ENCODE measurements around the gene LINS1. TPM values are rescaled to one million over a fixed set of nuclear protein-coding genes. Genes with fewer than 3 reads are reported as not detected.

The LINS1 gene
- total and polyA plus RNA-seq, 2 donors (not counting 1 experiment from before 2014, with no cell fraction given): 14.3 to 46.4 TPM

DNA sequence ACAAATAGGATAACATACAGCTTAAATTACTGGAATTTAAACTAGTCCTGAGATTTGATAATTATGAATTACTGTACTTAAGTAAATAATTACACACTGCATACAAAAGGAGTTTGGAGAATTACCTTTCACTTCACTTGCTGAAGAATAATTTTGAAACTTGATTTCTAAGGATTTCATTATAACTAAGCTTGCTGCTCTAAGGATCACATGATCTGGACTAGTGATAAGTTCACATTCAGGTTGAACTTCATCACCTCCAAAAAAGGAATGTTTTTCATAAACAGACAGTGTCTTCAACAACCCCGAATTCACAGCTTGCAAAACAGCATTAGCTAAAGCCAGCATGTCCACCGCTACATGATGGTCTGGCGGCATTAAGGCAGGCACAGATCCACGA is 28.5 kb downstream of the LINS1 start:
- Mint-ChIP-seq H3K27ac (no peak overlapping the region), H3K4me1 (peaks cover 4% of the 10 kb centered on the region)
- POLR2A ChIA-PET: no interaction called here

DNA sequence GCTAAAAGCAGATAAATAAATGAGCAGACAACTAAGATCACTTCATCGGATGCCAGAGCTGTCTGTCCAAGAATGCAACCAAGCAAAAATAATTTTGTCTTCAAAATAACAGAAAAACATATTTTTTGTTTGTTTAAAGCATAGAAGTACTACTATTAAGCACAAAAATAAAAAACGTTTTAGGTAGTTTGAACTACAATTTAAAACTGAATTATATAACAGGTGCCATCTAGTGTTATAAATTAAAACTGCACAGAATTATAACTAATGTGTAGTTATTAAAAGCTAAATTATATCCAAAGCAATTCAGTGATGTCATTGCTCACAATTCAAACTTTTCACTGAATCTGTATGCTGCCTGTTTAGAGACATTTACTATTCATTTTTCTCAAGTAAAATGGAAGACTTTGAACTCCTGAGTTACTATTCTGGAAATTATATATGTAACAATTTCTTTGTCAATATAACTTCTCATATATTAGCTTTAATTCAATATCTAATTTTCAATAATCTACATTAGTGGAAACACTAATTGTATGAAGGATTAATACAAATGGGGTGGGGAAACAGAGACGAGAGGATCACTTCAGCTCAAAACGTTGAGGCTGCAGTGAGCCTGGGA is 29.5 kb downstream of the LINS1 start:
- Mint-ChIP-seq H3K27ac (no peak overlapping the region), H3K4me1 (peaks cover 4% of the 10 kb centered on the region), H3K27me3 (no peaks in the 10 kb centered on the region), H3K9me3 (ENCODE audit: insufficient read depth) (no peaks in the 10 kb centered on the region), H3K4me3 (no peak overlapping the region)
- Histone ChIP-seq H3K27ac (ENCODE audit: low read length in 2 of 2) (no peak overlapping the region), H3K9ac (ENCODE audit: low read length) (no peak overlapping the region), H3K4me3 (ENCODE audit: control extremely low read depth in 1 of 5, extremely low read depth in 1 of 5, insufficient read depth in 1 of 5, low read depth in 2 of 5, low read length in 4 of 5) (no peak overlapping the region), H3K27me3 (replicated peaks in 1 of 4; ENCODE audit: control extremely low read depth in 1 of 4, control insufficient read depth in 3 of 4, insufficient read depth in 4 of 4, low read length in 3 of 4) (no peaks in the 10 kb centered on the region), H3K9me3 (ENCODE audit: control extremely low read depth in 1 of 3, control insufficient read depth in 2 of 3, insufficient read depth in 1 of 3, low read length in 2 of 3) (no peaks in the 10 kb centered on the region), H3K4me2 (replicated peaks; ENCODE audit: low read depth, low read length, poor library complexity, severe bottlenecking) (no peak overlapping the region), H3K79me2 (ENCODE audit: control insufficient read depth, insufficient read depth, low read length) (no peaks in the 10 kb centered on the region), H2AFZ (ENCODE audit: insufficient read depth, low read depth, low read length, poor library complexity, severe bottlenecking) (no peak overlapping the region), H3K4me1 (ENCODE audit: control insufficient read depth in 2 of 2, insufficient read depth in 2 of 2, low read length in 2 of 2) (no peaks in the 10 kb centered on the region), H3K36me3 (replicated peaks in 1 of 2; ENCODE audit: control extremely low read depth in 1 of 2, control insufficient read depth in 1 of 2, extremely low read depth in 1 of 2, insufficient read depth in 2 of 2, low read length in 1 of 2) (peaks cover 0 to 17% of the 10 kb centered on the region in 2 experiments), H4K20me1 (ENCODE audit: control insufficient read depth, insufficient read depth, low read length, poor library complexity, severe bottlenecking) (no peaks in the 10 kb centered on the region)
- CTCF ChIA-PET: interaction anchor here (0.6 to 6.4 kb wide), 17 partner anchors 9 to 1300 kb away, joined by 3 to 73 read pairs (median 4); partner anchors contain the start of genes ADAMTS17, ASB7 and LINS1
- peak; percentile 39 for DNase-seq
- intact Hi-C loops (cut with micrococcal nuclease): loop anchor here (1.0 to 2.0 kb wide), 3 partner anchors 28 to 644 kb away; no protein-coding TSS in a partner anchor
- POLR2A ChIA-PET: no interaction called here
- ATAC-seq (ENCODE audit: low read depth): no peak
- no CpG with 5 or more reads among the region's 4 CpGs for WGBS (ENCODE audit: insufficient coverage)
- TF ChIP-seq, protein P1, sequence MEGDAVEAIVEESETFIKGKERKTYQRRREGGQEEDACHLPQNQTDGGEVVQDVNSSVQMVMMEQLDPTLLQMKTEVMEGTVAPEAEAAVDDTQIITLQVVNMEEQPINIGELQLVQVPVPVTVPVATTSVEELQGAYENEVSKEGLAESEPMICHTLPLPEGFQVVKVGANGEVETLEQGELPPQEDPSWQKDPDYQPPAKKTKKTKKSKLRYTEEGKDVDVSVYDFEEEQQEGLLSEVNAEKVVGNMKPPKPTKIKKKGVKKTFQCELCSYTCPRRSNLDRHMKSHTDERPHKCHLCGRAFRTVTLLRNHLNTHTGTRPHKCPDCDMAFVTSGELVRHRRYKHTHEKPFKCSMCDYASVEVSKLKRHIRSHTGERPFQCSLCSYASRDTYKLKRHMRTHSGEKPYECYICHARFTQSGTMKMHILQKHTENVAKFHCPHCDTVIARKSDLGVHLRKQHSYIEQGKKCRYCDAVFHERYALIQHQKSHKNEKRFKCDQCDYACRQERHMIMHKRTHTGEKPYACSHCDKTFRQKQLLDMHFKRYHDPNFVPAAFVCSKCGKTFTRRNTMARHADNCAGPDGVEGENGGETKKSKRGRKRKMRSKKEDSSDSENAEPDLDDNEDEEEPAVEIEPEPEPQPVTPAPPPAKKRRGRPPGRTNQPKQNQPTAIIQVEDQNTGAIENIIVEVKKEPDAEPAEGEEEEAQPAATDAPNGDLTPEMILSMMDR (IDR thresholded peaks at IDR 0.05): peak; percentile 75
- TF ChIP-seq EZH2 (IDR thresholded peaks at IDR 0.05; ENCODE audit: borderline replicate concordance, insufficient read depth, low read depth, low read length, poor library complexity, severe bottlenecking): no peak

More for the DNA sequence above, 28.5 kb downstream of the LINS1 start:
- no peak overlapping the region for H3K4me2 ChIP-seq (replicated peaks; ENCODE audit: low read depth, low read length, poor library complexity, severe bottlenecking)
- no peak overlapping the region for H3K9ac ChIP-seq (ENCODE audit: low read length)
- no peaks in the 10 kb centered on the region for H3K4me1 ChIP-seq (ENCODE audit: control insufficient read depth in 2 of 2, insufficient read depth in 2 of 2, low read length in 2 of 2)
- intact Hi-C loops (cut with micrococcal nuclease): loop anchor here (2.0 kb wide), 2 partner anchors 27 to 645 kb away; no protein-coding TSS in a partner anchor
- H2AFZ ChIP-seq (ENCODE audit: insufficient read depth, low read depth, low read length, poor library complexity, severe bottlenecking): no peak overlapping the region
- no peaks in the 10 kb centered on the region for H3K9me3 ChIP-seq (ENCODE audit: control extremely low read depth in 1 of 3, control insufficient read depth in 2 of 3, insufficient read depth in 1 of 3, low read length in 2 of 3)
- no peak overlapping the region for H3K27ac ChIP-seq (ENCODE audit: low read length in 2 of 2)
- Mint-ChIP-seq H3K4me3 (no peak overlapping the region), H3K9me3 (ENCODE audit: insufficient read depth) (no peaks in the 10 kb centered on the region), H3K27me3 (no peaks in the 10 kb centered on the region)
- no peaks in the 10 kb centered on the region for H4K20me1 ChIP-seq (ENCODE audit: control insufficient read depth, insufficient read depth, low read length, poor library complexity, severe bottlenecking)
- DNase-seq (no peak), ATAC-seq (ENCODE audit: low read depth) (no peak)
- peaks cover 0 to 17% of the 10 kb centered on the region in 2 experiments for H3K36me3 ChIP-seq (replicated peaks in 1 of 2; ENCODE audit: control extremely low read depth in 1 of 2, control insufficient read depth in 1 of 2, extremely low read depth in 1 of 2, insufficient read depth in 2 of 2, low read length in 1 of 2)
- no peaks in the 10 kb centered on the region for H3K79me2 ChIP-seq (ENCODE audit: control insufficient read depth, insufficient read depth, low read length)
- CTCF ChIA-PET: interaction anchor here (1.0 to 6.4 kb wide), 5 partner anchors 12 to 645 kb away, joined by 3 to 73 read pairs (median 3); no protein-coding TSS in a partner anchor
- no peaks in the 10 kb centered on the region for H3K27me3 ChIP-seq (replicated peaks in 1 of 4; ENCODE audit: control extremely low read depth in 1 of 4, control insufficient read depth in 3 of 4, insufficient read depth in 4 of 4, low read length in 3 of 4)
- TF ChIP-seq, protein P1 (IDR thresholded peaks at IDR 0.05): no peak
- TF ChIP-seq EZH2 (IDR thresholded peaks at IDR 0.05; ENCODE audit: borderline replicate concordance, insufficient read depth, low read depth, low read length, poor library complexity, severe bottlenecking): no peak
- no peak overlapping the region for H3K4me3 ChIP-seq (ENCODE audit: control extremely low read depth in 1 of 5, extremely low read depth in 1 of 5, insufficient read depth in 1 of 5, low read depth in 2 of 5, low read length in 4 of 5)
- WGBS (ENCODE audit: insufficient coverage): 100% methylated on average over 3 of the region's 4 CpGs
